HG02840 (cell line): ENCODE data around the gene PDZD4.

Source experiments
- ATAC-seq: cut with Tn5 transposase; IDR thresholded peaks from one replicate; pipeline ENCODE4 v1.9.1; 2021; ENCODE audit warnings: mild to moderate bottlenecking, moderate library complexity, moderate number of reproducible peaks; ENCODE audit not compliant: unreplicated experiment, low FRiP score

Gene PDZD4

DNA sequence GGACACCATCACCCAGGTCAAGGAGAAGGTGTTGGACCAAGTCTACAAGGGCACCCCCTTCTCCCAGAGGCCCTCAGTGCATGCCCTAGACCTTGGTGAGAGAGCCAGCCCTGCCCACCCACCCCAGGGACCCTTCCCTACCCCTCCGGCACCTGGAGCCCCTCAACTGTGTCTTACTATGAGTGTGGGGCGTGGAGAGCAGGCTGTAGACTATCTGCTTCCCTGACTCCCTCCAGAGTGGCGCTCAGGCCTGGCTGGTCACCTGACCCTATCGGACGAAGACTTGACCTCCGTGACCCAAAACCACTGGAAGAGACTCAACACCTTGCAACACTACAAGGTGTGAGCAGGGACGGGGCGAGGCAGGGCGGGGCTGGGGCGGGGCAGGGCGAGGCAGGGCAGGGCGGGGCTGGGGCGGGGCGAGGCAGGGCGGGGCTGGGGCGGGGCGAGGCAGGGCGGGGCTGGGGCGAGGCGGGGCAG, 54.2 kb downstream of the PDZD4 start:
- no peak for ATAC-seq

DNA sequence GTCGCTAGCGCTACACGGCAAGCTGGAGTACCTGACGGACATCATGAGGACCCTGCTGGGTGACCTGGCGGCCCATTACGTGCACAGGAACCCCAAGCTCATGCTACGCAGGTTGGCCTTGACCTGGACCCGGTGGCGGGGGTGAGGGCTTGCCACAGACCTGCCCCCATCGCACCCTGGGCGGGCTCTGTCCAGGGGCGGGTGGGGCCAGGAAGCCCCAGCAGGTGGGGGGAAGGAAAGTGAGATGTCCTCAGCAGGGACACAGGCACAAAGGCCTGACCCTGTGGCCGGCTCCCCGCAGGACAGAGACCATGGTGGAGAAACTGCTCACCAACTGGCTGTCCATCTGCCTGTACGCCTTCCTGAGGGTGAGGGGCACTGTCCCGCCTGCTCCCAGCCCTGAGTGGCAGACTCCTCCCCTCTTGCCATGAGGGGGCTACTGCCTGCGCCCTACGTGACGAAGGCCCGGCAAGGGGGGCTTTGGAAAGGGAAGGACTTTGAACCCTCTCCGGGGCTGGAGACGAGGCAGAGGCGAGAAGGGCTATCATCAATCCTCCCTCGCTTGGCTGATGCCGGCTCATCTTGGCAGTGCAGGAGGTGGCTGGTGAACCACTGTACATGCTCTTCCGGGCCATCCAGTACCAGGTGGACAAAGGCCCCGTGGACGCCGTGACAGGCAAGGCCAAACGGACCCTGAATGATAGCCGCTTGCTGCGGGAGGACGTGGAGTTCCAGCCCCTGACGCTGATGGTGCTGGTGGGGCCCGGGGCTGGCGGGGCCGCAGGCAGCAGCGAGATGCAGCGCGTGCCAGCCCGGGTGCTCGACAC, 54.8 kb downstream of the PDZD4 start:
- no peak for ATAC-seq

DNA sequence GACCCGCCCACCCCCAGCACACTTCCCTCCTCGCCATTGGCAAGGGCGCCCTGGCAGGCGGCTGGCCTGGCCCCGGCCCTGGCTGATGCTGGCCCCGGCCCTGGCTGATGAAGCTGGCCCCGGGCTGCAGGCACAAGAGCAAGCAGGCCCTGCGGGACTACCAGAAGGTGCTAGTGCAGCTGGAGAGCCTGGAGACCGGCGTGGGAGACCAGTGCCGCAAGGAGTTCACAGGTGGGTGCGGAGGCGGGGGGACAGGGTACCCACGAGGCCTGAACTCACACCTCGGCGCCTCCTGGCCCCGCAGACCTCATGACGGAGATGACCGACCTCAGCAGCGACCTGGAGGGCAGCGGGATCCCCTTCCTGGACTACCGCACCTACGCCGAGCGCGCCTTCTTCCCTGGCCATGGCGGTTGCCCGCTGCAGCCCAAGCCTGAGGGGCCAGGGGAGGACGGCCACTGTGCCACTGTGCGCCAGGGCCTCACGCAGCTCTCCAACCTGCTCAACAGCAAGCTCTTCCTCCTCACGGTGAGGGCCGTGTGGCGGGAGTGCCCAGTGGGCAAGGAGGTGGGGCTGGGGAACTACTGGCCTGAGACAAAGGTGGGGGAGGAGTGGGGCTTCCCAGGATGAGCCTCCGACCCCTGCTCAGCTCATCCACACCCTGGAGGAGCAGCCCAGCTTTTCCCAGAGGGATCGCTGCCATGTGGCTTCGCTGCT, 55.6 kb downstream of the PDZD4 start:
- ATAC-seq = no peak

DNA sequence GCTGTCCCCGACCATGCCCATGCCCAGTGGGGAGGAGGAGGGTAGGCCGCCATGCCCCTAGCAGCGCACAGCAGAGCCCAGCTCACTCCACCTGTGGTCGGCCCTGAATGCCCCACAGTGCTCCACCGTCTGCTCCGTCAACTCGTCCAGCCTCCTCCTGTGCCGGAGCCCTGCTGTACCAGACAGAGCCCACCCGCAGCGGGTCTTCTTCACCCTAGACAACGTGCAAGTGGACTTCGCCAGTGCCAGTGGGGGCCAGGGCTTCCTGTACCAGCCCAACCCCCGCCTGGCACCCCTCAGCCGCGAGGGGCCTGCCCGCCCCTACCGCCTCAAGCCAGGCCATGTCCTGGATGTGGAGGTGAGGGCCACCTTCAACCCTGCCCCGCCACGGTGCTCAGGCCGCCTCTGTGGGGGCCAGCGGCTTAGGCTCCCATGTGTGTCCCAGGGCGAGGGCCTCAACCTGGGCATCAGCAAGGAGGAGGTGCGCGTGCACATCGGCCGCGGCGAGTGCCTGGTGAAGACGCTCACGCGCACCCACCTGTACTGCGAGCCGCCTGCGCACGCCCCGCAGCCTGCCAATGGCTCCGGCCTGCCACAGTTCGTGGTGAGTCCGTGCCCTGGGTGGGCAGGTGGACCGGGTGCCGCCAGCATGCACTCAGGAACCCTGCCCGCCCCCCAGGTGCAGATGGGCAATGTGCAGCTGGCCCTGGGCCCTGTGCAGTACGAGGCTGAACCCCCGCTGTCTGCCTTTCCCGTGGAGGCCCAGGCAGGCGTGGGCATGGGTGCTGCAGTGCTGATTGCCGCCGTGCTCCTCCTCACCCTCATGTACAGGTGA, 56.4 kb downstream of the PDZD4 start:
- ATAC-seq = no peak

DNA sequence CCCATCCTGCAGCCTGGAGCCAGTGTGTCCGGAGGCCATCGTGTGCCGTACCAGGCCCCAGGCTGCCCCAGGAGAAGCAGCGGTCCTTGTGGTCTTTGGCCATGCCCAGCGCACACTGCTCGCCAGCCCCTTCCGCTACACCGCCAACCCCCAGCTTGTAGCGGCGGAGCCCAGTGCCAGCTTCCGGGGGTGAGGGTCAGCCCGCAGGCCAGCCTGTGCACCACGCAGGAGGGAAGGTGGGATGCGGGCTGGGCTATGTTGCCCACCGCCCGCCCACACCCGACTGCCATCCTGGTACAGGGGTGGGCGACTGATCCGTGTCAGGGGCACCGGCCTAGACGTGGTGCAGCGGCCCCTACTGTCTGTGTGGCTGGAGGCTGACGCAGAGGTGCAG, 57.1 kb downstream of the PDZD4 start:
- ATAC-seq = no peak

DNA sequence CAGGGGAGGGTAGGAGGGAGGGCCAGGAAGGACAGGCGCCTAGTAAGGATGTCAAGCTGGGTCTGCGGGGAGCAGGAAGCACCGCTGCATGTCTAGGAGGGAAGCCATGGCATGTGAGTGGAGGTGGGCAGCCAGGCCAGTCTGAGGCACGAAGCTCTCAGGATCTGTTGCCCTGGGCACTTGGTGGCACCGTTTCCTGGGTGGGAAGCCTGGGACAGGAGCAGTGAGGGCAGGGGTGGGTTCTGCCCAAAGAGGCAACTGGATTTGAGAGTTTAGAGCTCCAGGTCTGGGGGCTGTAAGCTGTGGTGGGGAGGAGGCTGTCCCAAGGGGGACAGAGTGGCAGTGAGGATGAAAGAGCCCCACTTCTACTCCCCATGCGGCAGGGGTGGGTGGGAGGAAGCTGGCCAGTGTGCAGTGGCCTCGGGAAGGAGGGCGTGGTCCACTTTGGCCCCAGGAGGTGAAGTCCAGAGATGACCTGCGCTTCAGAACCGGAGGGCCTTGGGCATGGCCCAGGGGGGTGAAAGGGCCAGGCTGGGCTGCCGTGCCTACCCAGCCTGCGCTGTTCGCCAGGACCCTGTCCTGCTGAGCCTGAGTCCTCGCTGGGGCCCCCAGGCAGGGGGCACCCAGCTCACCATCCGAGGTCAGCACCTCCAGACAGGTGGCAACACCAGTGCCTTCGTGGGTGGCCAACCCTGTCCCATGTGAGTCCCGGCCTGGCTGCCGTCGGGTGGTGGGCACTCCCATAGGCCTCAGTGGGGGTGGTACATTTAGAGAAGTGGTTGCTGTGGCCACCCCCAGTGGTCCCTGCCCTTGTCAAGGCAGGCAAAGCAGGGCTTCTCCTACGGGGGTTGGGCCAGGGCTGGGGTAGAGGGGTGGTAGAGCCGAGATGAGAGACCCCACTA, 57.8 kb downstream of the PDZD4 start:
- no peak for ATAC-seq

DNA sequence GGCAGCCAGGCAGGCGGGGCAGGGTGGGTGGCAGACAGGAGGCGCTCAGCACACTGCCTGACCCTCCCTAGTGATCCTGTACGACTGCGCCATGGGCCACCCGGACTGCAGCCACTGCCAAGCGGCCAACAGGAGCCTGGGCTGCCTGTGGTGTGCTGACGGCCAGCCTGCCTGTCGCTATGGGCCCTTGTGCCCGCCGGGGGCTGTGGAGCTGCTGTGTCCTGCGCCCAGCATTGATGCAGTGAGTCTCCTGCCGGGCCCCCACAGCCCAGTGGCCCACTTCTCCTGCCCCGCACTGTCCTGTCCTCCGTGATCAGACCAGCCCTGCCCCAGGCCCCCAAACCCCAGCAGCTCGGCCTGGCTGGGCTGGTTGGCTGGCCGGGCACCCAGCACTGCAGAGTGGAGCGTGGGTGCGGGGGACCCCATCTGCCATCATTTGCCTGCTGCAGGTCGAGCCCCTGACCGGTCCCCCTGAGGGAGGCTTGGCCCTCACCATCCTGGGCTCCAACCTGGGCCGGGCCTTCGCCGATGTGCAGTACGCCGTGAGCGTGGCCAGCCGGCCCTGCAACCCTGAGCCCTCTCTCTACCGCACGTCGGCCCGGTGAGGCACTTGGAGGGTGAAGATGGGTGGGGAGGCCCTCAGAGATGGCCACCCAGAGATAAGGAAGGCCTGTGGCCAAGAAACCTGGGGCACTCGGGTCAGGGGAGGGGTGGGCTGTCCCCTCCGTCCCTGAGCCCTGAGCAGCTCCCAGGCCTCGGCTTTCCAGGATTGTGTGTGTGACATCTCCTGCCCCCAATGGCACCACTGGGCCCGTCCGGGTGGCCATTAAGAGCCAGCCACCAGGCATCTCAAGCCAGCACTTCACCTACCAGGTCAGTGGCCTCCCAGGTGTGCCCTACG, 58.7 kb downstream of the PDZD4 start:
- ATAC-seq = no peak

DNA sequence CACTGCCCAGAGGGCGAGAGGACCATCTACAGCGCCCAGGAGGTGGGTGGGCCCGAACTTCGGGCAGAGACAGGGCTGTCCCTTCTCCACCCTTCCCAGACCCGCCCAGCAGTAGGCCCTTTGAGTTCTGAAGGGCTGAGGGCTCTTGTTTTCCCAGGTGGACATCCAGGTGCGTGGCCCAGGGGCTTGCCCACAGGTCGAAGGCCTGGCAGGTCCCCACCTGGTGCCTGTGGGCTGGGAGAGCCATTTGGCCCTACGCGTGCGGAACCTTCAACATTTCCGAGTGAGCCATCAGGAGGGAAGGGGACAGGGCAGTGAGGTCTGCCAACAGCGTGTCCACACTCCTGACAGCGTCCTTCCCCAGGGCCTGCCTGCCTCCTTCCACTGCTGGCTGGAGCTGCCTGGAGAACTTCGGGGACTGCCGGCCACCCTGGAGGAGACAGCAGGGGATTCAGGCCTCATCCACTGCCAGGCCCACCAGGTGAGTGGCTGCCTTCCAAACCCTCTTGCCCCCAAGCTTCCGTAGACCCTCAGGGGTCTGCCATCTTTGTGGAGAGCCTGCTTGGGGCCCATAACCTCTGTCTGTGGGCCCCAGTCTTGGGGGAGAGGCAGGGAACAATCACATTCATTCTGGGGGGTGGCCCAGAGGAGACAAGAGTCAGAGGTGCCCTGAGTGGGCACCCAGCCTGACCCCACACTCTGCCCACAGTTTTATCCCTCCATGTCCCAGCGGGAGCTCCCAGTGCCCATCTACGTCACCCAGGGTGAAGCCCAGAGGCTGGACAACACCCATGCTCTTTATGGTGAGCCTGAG, 59.5 kb downstream of the PDZD4 start:
- ATAC-seq = no peak

DNA sequence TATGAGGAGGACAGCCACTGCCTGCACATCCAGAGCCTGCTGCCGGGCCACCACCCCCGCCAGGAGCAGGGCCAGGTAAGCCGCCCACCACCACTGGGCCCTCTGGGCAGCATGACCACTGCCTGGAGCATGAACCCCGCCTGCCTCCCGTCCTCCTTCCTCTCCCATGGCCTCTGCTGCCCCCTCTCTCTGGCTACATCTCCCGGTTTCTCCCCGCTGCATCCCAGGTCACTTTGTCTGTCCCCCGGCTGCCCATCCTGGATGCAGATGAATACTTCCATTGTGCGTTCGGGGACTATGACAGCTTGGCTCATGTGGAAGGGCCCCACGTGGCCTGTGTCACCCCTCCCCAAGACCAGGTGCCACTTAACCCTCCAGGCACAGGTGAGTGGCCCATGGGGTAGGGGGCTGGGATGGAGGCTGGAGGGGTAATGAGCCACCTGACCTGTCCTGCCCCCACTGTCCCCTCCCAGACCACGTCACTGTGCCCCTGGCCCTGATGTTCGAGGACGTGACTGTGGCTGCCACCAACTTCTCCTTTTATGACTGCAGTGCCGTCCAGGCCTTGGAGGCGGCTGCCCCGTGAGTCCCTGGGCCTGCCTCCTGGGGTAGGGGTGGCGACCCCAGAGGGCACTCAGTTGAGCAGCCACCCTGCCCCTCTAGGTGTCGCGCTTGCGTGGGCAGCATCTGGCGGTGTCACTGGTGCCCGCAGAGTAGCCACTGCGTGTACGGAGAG, 60.3 kb downstream of the PDZD4 start:
- no peak for ATAC-seq

DNA sequence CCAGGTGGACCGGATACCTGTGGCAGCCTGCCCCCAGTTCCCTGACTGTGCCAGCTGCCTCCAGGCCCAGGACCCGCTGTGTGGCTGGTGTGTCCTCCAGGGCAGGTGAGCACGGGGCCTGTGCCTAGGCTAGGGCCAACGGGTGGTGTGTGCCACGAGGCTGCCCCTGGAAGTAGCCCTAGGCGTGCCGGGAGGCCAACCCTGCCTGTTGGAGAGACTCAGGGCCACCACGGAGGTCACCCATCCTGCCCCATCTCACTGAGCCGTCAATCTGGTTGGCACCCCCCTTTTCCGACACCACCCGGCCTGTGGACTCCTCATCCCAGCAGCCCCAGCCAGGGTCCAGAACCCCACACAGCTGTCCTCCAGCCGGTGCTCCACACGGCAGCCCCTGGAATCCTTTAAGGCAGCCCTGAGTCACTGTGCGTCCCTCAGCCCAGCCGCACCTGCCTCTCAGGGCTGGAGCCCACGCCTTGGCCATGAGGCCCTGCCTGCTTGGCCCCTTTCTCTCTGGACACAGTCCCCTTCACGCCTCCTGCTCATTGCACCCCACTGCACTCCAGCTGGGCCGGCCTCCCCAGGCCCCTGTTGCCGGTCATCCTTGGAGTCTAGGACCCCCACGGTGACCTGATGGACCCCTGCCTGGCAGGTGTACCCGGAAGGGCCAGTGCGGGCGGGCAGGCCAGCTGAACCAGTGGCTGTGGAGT, 61.0 kb downstream of the PDZD4 start:
- ATAC-seq = no peak

DNA sequence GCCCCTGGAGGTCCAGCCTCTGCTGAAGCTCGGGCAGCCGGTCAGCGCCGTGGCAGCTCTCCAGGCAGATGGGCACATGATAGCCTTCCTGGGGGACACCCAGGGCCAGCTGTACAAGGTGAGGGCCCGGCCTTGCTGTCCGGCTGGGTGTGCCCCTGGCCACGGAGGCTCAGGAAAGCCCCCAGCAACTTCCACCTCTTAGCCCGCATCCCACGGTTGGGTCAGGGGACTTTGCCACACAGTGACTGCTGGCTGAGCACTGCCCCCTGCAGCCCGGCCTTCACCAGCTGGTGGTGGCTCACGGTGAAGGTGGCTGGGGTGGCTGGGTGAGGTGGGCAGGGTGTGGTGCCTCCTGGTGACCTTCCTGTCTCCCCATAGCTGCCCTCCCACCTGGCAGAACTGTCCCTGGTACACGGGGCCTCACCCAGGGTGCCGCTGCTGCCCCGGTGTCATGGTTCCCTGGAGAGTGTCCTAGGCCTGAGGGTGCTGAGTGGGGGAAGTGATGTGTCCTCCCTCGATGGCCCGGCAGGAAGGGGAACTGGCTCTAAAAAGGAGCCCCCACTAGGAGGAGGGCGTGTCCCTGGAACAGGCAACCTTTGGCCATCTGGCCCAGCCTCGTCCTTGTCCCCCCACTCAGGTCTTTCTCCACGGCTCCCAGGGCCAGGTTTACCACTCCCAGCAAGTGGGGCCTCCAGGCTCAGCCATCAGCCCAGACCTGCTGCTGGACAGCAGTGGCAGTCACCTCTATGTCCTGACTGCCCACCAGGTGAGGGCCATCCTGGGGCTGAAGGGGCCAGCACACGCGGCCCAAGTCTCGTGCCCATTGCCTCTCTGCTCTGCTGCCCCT, 61.8 kb downstream of the PDZD4 start:
- ATAC-seq = no peak

DNA sequence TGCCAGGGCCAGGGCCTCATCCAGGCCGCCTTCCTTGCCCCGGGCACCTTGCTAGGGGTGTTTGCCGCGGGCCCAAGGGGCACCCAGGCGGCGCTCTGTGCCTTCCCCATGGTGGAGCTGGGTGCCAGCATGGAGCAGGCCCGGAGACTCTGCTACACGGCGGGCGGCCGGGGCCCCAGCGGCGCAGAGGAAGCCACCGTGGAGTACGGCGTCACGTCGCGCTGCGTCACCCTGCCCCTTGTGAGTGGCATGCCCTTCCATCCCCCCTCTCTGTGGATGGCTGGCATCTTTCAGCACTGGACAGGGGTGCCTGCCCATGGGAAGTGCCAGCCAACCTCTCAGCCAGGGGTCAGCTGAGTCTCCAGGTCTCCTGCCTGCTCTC, 62.7 kb downstream of the PDZD4 start:
- ATAC-seq = no peak

DNA sequence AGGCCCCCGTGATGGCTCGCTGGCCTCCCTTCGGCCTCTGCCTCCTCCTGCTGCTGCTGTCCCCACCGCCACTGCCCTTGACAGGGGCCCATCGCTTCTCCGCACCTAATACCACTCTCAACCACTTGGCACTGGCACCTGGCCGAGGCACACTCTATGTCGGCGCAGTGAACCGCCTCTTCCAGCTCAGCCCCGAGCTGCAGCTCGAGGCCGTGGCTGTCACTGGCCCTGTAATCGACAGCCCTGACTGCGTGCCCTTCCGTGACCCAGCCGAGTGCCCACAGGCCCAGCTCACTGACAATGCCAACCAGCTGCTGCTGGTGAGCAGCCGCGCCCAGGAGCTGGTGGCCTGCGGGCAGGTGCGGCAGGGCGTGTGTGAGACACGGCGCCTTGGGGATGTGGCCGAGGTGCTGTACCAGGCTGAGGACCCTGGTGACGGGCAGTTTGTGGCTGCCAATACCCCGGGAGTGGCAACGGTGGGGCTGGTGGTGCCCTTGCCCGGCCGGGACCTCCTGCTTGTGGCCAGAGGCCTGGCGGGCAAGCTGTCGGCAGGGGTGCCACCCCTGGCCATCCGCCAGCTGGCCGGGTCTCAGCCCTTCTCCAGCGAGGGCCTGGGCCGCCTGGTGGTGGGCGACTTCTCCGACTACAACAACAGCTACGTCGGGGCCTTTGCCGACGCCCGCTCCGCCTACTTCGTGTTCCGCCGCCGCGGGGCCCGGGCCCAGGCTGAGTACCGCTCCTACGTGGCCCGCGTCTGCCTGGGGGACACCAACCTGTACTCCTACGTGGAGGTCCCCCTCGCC, 63.3 kb downstream of the PDZD4 start:
- ATAC-seq = no peak

DNA sequence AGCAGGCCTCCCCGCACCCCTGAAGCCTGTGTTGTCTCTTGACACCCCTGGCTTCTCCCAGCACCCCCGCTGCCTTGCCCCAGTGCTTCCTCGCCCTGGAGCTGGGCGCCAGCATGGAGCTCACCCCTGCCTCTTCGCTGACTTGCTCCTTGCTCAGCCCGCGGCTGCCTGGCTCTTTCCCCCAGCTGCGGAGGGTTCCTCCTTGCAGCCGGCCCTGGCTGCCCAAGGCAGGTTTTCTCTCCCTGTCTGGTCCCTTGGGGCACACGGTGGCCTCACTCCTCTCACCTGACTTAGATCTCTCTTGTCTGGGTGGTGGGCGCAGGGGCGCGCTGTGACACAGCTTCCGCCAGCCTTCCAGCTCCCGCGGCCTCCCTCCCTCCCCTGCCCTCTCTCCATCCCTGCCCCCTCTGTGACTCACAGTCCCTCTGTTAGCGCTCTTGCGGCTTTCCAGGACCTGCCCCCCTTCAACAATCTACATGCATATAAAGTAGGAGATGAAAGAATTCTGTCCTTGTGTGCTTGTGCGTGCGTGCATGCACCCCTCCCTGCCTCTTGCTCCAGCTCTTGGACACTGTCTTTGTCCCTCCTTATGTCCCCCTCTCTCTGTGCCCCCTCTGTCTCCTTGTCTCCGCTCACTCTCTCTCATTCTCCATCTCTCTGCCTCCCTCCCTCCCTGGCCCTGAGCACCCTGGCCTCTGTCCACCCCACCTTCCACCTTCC, 64.1 kb downstream of the PDZD4 start:
- ATAC-seq = no peak
